SK-N-MC (cell line): ENCODE data around the gene ANKS1A.

Source experiments
- EZH2 ChIP-seq: fragments of 200-600 bp; sonication (generic); IDR thresholded peaks from one replicate; pipeline ENCODE4 v1.6.1; 2017; ENCODE audit warnings: antibody characterized with exemption
- POLR2AphosphoS5 ChIP-seq: IDR thresholded peaks from 2 replicates; pipeline ENCODE4 v1.6.1; 2012; ENCODE audit warnings: mild to moderate bottlenecking, low read depth, low read length, borderline replicate concordance

DNA sequence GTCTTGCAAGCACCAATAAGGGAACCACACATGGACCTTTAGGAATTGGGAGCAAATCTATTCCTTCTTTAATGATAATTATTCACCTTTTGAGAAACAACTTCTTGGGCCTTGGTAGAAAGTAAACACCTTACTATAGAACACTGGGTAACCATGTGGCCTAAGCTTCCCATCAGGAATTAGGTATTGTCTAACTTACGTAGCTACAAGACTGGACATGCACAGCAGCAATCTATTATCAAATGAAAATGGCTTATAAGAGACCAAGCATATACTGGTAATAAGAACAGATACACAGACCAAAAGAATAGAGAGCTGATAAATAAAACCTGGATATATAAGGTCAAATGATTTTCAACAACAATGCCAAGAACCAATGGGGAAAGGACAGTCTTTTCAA lies 235.3 kb downstream of the ANKS1A start:
- TF ChIP-seq EZH2: no peak
- TF ChIP-seq POLR2AphosphoS5: no peak
